ENCODE results near the gene ATP8A2.

DNA sequence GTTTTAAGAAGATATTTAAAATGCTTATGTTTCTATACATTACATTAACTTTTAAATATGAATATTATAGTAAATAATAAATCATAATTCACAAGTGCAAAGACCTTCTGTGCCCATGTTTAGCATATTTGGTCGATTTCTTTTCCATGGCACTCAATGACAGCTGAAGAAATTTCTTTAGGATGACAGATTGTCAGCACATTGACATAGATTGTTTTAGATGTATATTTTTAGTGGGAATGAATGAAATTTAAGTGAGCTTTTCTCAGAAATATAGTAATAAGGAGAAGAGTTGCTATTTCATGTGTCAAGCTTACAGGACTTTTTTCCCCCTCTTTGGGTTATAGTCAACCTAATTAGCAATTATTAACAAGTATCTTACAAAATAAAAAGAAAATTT, 423.5 kb downstream of the ATP8A2 start:
- TF ChIP-seq, protein P1, sequence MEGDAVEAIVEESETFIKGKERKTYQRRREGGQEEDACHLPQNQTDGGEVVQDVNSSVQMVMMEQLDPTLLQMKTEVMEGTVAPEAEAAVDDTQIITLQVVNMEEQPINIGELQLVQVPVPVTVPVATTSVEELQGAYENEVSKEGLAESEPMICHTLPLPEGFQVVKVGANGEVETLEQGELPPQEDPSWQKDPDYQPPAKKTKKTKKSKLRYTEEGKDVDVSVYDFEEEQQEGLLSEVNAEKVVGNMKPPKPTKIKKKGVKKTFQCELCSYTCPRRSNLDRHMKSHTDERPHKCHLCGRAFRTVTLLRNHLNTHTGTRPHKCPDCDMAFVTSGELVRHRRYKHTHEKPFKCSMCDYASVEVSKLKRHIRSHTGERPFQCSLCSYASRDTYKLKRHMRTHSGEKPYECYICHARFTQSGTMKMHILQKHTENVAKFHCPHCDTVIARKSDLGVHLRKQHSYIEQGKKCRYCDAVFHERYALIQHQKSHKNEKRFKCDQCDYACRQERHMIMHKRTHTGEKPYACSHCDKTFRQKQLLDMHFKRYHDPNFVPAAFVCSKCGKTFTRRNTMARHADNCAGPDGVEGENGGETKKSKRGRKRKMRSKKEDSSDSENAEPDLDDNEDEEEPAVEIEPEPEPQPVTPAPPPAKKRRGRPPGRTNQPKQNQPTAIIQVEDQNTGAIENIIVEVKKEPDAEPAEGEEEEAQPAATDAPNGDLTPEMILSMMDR (IDR thresholded peaks at IDR 0.05): no peak
- TF ChIP-seq POLR2A (IDR thresholded peaks at IDR 0.05; ENCODE audit: low read depth) (no peak), POLR2AphosphoS5 (IDR thresholded peaks at IDR 0.05) (no peak)
